GM12874 (cell line): ENCODE results near the gene KCNQ1.

ENCODE experiments used
- TF ChIP-seq, protein P1 (sequence below): IDR thresholded peaks from 2 replicates; pipeline ENCODE4 v1.5.1; 2011; ENCODE audit warnings: low read depth, mild to moderate bottlenecking, control low read depth, low read length, moderate library complexity; ENCODE audit not compliant: insufficient read depth

Gene KCNQ1

GRCh38 chr11:2423157-2424025 lies 21.4 kb upstream of the KCNQ1 start:
- TF ChIP-seq, protein P1, sequence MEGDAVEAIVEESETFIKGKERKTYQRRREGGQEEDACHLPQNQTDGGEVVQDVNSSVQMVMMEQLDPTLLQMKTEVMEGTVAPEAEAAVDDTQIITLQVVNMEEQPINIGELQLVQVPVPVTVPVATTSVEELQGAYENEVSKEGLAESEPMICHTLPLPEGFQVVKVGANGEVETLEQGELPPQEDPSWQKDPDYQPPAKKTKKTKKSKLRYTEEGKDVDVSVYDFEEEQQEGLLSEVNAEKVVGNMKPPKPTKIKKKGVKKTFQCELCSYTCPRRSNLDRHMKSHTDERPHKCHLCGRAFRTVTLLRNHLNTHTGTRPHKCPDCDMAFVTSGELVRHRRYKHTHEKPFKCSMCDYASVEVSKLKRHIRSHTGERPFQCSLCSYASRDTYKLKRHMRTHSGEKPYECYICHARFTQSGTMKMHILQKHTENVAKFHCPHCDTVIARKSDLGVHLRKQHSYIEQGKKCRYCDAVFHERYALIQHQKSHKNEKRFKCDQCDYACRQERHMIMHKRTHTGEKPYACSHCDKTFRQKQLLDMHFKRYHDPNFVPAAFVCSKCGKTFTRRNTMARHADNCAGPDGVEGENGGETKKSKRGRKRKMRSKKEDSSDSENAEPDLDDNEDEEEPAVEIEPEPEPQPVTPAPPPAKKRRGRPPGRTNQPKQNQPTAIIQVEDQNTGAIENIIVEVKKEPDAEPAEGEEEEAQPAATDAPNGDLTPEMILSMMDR: no peak

DNA sequence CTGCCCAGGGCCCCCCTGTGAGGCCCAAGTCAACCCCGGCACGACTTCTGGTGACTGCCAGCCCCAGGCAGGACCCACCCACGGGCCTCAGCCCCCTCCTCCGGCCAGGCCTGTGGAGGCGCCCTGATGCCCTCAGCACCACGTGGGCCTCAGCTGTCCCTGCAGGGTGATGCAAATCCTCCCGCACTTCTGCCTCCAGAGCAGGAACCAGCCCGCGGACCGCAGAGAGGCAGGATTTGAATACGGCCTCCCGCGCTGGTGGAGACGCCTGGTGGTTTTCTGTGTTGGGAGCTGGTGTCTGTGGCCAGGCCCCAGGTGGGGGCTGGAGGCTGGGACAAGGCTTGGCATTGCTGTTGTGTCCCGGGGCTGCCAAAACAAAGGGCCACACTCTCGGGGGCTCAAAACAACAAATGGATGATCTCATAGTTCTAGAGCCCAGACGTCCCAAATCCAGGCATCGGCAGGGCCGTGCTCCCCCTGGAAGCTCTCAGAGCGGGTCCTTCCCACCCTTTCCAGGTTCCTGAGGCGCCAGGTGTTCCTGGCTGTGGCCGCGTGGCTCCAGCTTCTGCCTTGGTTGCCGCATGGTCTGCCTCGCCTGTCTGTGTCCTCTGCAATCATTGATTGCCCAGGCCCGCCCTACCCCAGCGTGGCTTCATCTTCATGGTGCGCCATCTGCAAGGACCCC lies 19.9 kb upstream of the KCNQ1 start:
- TF ChIP-seq, protein P1: no peak

- TF ChIP-seq, protein P1: no peak
Observed at GRCh38 chr11:2425506-2425905, 19.3 kb upstream of the KCNQ1 start.

GRCh38 chr11:2426221-2426620 lies 18.6 kb upstream of the KCNQ1 start:
- TF ChIP-seq, protein P1: no peak

GRCh38 chr11:2426826-2427521 lies 17.8 kb upstream of the KCNQ1 start:
- TF ChIP-seq, protein P1: no peak

- TF ChIP-seq, protein P1: no peak
Observed at GRCh38 chr11:2427721-2428321, 17.0 kb upstream of the KCNQ1 start.
